GM19328 (cell line): ENCODE results near the gene ALG3.
A peak's percentile ranks its signal among the peaks of the same experiment; 100 is the strongest.

Experiments
- ATAC-seq: cut with Tn5 transposase; IDR thresholded peaks from one replicate; pipeline ENCODE4 v1.9.1; 2021; ENCODE audit warnings: mild to moderate bottlenecking, moderate library complexity; ENCODE audit not compliant: unreplicated experiment

ALG3 gene

DNA sequence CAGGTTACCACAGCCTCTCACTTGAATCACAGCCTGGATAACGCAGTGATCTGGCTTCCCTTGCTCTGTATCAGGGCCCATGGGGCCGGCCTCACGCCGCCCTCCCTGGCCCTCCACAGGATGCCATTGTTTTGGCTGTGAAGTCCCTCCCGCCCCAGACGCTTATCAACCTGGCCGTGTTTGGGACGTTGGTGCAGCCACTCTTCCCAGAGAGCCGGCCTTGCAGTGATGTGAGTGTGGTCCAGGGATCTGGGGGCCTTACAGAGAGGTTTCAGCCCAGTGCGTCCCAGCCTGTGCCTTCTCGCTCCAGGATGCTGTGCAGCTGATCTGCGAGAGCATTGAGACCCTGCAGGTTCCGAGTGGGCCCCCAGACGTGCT lies 12.7 kb downstream of the ALG3 start:
- ATAC-seq = no peak

DNA sequence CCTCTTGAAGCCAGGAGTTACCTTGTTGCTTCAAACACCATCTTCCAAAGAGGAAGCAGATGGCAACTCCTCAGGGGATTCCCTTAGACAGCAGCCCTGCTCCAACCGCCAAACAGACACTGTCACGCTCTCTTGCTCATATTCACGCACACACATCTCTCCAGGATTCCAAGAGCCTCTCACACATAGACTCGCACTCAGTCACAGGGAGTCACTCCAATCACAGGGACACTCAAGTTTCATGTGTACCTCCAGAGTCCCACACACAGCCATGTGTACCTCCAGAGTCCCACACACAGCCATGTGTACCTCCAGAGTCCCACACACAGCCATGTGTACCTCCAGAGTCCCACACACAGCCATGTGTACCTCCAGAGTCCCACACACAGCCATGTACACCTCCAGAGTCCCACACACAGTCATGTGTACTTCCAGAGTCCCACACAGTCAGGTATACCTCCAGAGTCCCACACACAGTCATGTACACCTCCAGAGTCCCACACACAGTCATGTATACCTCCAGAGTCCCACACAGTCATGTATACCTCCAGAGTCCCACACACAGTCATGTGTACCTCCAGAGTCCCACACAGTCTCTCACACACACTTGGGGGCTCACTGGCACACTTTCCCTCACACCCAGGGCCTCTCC lies 13.3 kb downstream of the ALG3 start:
- ATAC-seq = no peak

DNA sequence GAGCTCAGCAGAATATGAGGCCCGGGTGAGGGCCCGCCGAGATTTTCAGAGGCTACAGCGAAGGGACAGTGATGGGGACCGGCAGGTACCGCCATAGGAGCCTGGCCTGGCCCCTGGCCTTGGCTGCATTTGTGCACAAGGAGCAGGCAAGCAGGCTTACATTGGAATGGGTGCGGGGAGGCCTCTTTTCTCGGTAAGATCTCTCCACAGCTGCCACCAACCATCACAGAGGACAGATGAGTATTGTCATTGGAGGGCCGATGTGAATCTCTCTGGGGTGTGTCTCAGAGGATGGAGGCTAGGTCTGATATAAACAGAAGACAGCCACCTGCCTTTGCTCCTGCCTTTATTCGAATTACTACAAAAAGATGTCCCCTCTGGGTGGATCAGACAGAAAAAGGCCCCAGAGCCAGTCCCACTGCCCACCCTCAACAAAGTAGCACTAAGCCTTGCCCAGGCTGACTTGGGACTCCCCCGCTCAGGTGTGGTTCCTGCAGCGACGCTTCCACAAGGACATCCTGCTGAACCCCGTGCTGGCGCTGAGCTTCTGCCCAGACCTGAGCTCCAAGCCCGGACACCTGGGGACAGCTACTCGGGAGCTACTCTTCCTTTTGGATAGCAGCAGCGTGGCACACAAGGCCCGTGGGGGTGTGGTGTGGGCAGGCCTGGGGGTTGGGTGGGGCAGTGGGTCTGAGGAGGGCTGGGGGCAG lies 13.9 kb downstream of the ALG3 start:
- ATAC-seq = no peak

DNA sequence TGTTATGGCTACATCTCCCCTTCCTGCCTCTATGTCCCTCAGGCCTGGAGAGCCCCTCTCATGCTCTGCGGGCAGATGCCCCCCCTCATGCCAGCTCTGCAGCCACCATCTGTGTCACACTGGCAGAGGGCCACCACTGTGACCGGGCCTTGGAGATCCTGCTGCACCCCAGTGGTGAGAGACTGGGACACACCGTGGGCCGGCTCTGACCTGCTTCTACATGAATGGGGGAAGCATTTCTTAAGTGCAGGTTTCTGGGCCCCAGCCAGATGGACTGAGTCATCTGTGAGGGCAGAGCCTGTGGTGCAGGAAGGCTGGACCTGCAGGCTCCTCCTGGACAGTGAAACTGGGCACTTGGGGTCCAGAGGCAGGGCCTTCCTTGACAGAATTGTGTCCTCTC lies 14.5 kb downstream of the ALG3 start:
- ATAC-seq = no peak

GRCh38 chr3:184233127-184233843 lies 15.5 kb downstream of the ALG3 start:
- no peak for ATAC-seq

- no peak for ATAC-seq
Observed at GRCh38 chr3:184231671-184232070, 17.1 kb downstream of the ALG3 start.

DNA sequence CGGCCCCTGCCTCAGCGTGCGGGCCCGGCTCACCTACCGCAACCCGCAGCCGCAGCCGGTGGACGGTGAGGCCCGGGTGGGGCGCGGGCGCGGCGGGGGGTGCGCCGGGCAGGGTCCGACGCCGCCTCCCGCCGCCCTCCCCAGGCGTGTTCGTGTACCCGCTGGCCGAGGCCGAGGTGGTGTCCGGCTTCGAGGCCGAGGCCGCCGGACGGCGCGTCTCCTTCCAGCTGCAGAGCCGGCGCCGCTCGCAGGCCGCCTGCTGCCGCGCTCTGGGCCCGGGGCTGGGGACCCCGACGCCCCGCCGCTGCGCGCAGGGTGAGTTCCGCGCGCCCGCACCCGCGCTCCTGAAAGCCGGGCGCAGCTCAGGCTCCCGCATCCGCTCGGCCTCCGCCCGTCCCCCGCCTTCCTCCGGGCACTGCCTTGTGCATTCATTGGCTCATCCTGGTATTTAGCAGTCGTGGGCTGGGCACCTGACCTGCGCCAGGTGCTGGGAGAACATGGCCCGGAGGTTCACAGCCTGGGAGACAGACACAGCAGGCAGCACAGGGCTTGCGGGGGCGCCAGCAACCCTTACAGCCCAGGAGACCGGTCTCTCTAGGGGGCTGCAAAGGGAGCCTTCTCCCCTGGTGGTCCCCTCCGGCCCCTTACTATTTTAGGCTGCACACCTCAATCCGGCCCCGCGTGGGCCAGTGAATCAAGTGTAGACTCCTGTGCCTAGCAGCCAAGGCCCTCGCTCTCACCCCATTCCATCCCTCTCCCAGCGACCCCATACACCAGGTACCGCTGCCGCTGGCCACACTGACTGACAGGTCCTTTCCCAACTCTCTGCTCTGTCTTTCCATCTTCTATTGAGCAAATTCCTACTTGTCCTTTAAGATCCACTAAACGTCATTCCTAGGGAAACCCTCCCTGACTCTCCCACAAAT lies 17.9 kb downstream of the ALG3 start:
- ATAC-seq = no peak

DNA sequence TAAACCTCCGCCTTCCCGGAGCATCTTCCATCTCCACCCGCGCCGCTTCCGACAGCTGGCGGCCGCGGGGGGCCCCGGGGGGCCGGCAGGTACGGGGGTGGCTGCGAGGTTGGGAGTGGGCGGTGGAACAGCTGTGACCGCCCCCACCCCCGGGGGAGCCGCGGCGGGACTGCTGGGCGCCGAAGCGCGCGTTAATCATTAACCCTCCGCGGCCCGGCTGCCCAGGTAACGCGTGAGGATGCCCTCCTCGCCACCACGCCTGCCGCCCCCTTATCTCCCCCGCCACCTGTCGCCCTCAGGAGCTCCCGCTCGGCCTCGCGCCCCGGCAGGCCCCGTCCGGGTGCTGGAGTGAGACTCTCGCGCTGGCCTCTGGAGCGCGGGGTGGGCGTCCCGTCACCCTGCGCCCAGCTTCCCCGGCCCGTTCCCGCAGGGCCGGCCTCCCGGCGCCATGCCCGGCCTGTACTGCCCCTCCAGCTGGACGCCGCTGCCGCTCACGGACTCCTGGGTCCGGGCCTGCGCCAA lies 18.6 kb downstream of the ALG3 start:
- no peak for ATAC-seq

DNA sequence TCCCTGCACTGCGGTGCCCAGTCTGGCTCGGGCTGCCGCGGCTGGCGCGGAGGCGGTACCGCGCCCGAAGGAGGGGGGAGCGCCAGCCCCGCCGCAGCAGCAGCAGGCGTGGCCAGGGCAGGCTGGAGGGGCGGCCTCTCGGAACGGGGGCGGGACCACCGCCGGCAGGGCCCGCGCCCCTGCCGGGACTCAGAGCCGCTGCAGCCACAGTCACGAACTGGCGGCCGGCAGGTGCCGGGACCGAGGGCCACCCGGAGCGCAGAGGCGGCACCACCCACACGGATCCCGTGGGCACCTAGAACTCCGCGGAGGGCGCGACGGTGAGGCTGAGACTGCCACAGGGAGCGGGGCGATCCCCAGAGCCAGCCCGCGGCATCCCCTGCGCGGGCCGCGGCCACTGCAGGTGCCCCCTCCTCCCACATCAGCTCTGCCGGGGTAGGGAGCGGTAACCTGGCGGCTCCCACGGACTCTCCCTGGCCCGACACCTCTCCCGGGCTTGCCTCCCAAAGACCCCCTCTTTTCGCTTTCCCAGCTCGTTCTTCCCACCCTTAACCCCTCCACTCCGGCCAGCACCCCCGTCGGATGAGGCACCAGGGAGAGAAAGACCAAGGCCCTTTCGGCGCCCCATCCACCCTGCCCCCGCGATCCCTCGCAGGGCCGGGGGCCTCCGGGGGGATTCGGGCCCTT lies 19.2 kb downstream of the ALG3 start, which contains the start of gene VWA5B2:
Gene VWA5B2, plus strand, starts transcription at position 192 of the 687 bp plus-strand sequence. CDS start 944 bp downstream, outside the sequence.
- peak; percentile 80 for ATAC-seq

DNA sequence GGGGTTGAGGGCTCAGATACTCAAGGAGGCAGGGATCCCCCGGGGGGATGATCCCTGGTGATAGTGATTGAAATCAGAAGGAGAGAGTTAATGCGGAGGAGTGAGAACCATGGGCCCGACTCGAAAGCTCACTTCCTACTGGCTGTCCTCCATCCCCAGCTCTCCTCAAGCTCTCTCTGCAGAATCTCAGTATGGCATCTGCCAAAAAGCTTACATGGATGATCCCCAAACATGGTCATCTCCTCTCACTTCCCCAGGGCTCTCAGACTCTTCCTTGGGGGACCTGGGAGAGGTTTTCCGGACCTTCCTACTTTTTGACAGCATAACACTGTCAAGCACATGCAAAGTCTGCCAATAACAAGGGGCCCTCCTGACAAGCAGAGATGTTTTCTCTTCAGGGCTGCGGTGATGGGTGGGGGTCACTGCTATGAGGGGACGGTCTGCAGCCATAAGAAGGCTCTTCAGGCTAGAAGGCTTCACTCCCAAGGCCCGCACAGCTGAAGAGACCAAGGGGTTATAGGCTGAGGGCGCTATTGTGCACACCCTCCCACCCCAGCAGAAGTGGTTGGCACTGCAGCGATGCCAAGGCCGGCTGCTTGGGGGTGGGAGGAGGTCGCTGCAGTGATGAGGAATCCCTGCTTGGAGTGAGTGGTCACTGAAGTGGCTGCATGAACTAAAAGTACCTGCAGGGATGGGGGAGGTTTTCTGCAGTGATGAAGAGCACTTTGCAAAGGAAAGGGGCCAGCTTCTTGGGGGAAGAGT lies 20.2 kb downstream of the ALG3 start:
- no peak for ATAC-seq

GRCh38 chr3:184227481-184227935 lies 21.3 kb downstream of the ALG3 start:
- no peak for ATAC-seq

DNA sequence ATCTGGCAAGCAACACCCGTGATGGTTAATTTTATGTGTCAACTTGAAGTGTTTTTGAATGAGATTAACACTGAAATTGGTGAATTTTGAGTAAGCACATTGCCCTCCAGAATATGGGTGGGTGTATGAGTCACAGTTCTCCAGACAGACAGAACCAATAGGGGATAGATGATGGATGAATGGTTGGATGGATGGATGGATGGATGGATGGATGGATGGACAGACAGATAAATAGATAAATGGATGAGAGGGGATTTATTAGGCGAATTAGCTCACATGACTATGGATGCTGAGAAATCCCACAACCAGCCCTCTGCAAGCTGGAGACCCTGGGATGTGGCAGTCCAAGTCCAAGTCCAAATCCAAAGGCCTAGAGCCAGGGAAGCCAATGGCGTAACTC lies 24.8 kb downstream of the ALG3 start:
- ATAC-seq = no peak

DNA sequence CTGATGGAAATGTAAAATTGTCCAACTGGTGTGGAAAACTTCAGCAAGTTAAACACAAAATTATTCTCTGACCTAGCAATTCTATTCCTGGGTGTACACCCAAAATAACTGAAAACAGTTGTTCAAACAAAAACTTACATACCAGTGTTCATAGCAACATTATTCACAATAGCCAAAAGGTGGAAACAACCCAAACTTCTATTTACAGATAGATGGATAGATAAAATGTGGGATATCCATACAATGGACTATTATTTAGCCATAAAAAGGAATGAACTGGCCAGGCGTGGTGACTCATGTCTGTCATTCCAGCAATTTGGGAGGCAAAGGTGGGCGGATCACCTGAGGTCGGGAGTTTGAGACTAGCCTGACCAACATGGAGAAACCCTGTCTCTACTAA lies 26.2 kb downstream of the ALG3 start:
- ATAC-seq = no peak

DNA sequence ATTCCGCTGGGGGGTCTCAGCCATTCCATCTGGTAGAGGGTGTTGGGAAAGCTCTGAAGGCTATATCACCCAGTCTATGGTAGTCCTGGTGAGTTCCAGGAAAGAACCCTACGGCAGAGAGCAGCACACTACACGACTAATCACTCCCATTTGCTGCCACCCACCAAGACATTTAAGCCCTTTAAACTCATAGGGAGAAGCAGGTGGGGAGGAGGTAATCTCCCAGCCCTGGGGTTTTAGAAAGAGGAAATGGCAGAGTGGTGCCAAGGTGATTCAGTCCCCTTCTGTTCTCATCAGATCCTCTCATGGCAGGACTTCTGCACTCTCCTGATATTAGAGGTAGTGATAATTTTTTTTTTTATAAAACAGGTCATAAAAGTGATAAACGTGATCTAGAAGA lies 29.9 kb downstream of the ALG3 start:
- no peak for ATAC-seq

- ATAC-seq = no peak
Observed at GRCh38 chr3:184211718-184212117, 37.0 kb downstream of the ALG3 start.

GRCh38 chr3:184211297-184211696 lies 37.5 kb downstream of the ALG3 start:
- ATAC-seq = no peak

- ATAC-seq = no peak
Observed at GRCh38 chr3:184209146-184209923, 39.4 kb downstream of the ALG3 start.

DNA sequence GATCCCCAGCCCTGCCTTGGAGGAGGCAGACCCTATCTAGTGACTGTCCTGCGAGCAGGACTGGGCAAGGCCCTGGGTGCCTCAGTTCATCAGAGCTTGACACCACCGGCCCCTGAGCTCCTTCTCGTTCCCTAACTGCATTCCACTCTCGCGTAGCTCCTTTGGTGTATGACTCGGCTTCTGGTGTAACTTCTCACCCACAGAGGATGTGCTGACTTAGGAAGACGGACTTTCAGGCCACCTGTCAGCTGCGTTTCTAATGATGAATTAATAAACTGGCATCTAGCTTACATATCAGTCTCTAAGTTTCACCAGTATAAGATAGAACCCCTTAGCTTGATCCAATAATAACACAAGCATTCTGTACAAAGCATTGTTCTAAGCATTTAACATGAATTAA lies 45.2 kb downstream of the ALG3 start:
- no peak for ATAC-seq

DNA sequence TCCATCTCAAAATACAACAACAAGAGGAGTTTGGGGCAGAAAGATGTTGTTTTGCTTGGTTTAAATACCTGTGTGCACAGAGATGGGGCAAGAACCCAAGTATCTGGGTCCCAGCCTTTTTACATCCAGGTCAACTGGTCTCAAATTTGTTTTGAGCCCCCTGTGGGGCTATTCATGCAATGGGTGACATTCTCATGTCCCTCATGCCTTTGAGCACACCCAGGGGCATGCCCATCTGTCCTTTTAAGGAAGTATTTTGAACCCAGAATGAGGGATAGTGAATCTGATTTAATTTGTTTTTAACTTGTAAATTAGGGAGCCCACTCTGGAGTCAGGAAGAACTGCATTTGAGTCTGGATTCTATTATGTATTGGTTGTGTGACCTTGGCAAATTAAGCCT lies 47.9 kb downstream of the ALG3 start:
- no peak for ATAC-seq
